ENCODE data around the gene LRRC53. TPM values are rescaled to one million over a fixed set of nuclear protein-coding genes. Genes with fewer than 3 reads are reported as not detected.

LRRC53 gene
- total and polyA plus RNA-seq, 2 of the 4 experiments (the other 2 are of a cell fraction), result not detected

DNA sequence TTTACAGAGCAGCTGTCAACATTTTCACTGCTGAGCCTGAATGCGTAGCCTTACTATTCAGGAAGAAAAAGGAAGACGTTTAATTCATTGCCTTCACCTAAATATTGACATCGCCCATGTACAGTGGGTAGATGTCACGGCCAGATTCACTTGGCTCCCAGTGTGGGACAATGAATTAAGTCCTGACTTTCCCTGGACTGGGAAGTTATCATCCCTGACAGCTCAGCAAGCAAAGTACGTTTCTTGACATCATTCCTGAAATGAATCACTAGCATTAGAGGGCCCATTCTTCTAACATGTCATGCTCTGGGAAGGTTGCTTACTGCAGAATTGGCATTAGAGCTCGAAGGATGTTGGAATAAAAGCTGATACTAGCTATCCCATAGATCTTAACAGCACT is 37.8 kb downstream of the LRRC53 start:
- Histone ChIP-seq H2BK15ac (ENCODE audit: low read depth, low read length) (no peak overlapping the region), H3K14ac (replicated peaks; ENCODE audit: low read depth, low read length) (no peak overlapping the region), H3K79me1 (ENCODE audit: low read depth in 1 of 2, low read length in 2 of 2) (no peaks in the 10 kb centered on the region), H2BK20ac (ENCODE audit: low read depth, low read length) (no peak overlapping the region), H2AK9ac (replicated peaks; ENCODE audit: low read depth, low read length, poor library complexity) (no peak overlapping the region), H3K23ac (ENCODE audit: low read depth, low read length) (no peak overlapping the region), H4K5ac (ENCODE audit: low read depth, low read length) (no peak overlapping the region), H2BK5ac (ENCODE audit: low read depth, low read length, poor library complexity, severe bottlenecking) (no peak overlapping the region), H3K27me3 (ENCODE audit: control insufficient read depth, insufficient read depth, low read length) (no peaks in the 10 kb centered on the region), H3K4me2 (ENCODE audit: low read depth, low read length) (no peak overlapping the region), H3K9me3 (ENCODE audit: control insufficient read depth, insufficient read depth, low read length) (no peaks in the 10 kb centered on the region), H4K20me1 (ENCODE audit: insufficient read depth, low read length) (no peaks in the 10 kb centered on the region), H3K9ac (ENCODE audit: low read depth, low read length) (no peak overlapping the region), H3K4me3 (ENCODE audit: insufficient read depth, low read depth, low read length) (no peak overlapping the region), H4K91ac (ENCODE audit: insufficient read depth, low read depth, low read length) (no peak overlapping the region), H3K4me1 (ENCODE audit: control insufficient read depth, insufficient read depth, low read length) (peaks cover 6% of the 10 kb centered on the region; the same call in 1 of the 2 replicates), H3K36me3 (ENCODE audit: control insufficient read depth, insufficient read depth, low read length) (no peaks in the 10 kb centered on the region), H3K9me1 (ENCODE audit: insufficient read depth, low read length) (no peaks in the 10 kb centered on the region), H2BK120ac (ENCODE audit: low read depth, low read length) (no peak overlapping the region), H2AFZ (replicated peaks; ENCODE audit: low read length, poor library complexity) (no peak overlapping the region), H3K4ac (ENCODE audit: low read depth, low read length) (no peak overlapping the region), H2AK5ac (ENCODE audit: low read depth, low read length) (no peak overlapping the region), H3K18ac (ENCODE audit: low read depth, low read length) (no peak overlapping the region), H3K27ac (ENCODE audit: insufficient read depth, low read length) (no peak overlapping the region), H4K8ac (ENCODE audit: low read depth in 2 of 2, low read length in 2 of 2) (no peak overlapping the region), H3K56ac (ENCODE audit: extremely low read depth, insufficient read depth, low read length) (no peak overlapping the region)
- dilution Hi-C loops (cut with HindIII; ENCODE audit: low sequenced_read_pairs, unreplicated experiment), result no loop called here
- DNase-seq (peak; percentile 19), ATAC-seq (ENCODE audit: low read depth) (no peak)
- in situ Hi-C loops (cut with MboI; ENCODE audit: low sequenced_read_pairs), result no loop called here
- WGBS, 2 experiments (ENCODE audit: extremely low coverage in 2 of 2, insufficient read length in 1 of 2), result 47% methylated on average over 2 of the region's 6 CpGs; no CpG with 5 or more reads in 1 of the 2 experiments
- intact Hi-C loops (cut with micrococcal nuclease), result loop anchor here (10.0 kb wide), 1 partner anchor 470 kb away; no protein-coding TSS in a partner anchor
- ChIA-PET CTCF (no interaction called here), POLR2A (ENCODE audit: unreplicated experiment) (no interaction called here)
- BruUV-seq (replicated peaks), result no TSS peak
- no peak for TF ChIP-seq SMC3 (IDR thresholded peaks at IDR 0.05; ENCODE audit: low read depth, low read length)
- TF ChIP-seq POLR2A (IDR thresholded peaks at IDR 0.05; ENCODE audit: low read depth, low read length), result no peak
- TF ChIP-seq CHD1 (IDR thresholded peaks at IDR 0.05; ENCODE audit: low read depth, low read length), result no peak
- no peak for TF ChIP-seq CEBPB (IDR thresholded peaks at IDR 0.05; ENCODE audit: low read depth, low read length)
- no peak for TF ChIP-seq FOS (IDR thresholded peaks at IDR 0.05; ENCODE audit: low read depth, low read length)
- no peak for TF ChIP-seq MXI1 (IDR thresholded peaks at IDR 0.05; ENCODE audit: borderline replicate concordance, low read depth, low read length)
- no peak for TF ChIP-seq NFE2L2 (IDR thresholded peaks at IDR 0.05; ENCODE audit: low read depth, low read length)
- TF ChIP-seq, protein P1, sequence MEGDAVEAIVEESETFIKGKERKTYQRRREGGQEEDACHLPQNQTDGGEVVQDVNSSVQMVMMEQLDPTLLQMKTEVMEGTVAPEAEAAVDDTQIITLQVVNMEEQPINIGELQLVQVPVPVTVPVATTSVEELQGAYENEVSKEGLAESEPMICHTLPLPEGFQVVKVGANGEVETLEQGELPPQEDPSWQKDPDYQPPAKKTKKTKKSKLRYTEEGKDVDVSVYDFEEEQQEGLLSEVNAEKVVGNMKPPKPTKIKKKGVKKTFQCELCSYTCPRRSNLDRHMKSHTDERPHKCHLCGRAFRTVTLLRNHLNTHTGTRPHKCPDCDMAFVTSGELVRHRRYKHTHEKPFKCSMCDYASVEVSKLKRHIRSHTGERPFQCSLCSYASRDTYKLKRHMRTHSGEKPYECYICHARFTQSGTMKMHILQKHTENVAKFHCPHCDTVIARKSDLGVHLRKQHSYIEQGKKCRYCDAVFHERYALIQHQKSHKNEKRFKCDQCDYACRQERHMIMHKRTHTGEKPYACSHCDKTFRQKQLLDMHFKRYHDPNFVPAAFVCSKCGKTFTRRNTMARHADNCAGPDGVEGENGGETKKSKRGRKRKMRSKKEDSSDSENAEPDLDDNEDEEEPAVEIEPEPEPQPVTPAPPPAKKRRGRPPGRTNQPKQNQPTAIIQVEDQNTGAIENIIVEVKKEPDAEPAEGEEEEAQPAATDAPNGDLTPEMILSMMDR (conservative IDR thresholded peaks at IDR 0.05; ENCODE audit: low read depth, low read length), result no peak
- no peak for TF ChIP-seq RCOR1 (IDR thresholded peaks at IDR 0.05; ENCODE audit: insufficient replicate concordance, low read length)
- no peak for TF ChIP-seq RFX5 (IDR thresholded peaks at IDR 0.05; ENCODE audit: low read depth, low read length)
- no peak for TF ChIP-seq RAD21 (IDR thresholded peaks at IDR 0.05; ENCODE audit: low read length)
- no peak for TF ChIP-seq MAZ (IDR thresholded peaks at IDR 0.05; ENCODE audit: borderline replicate concordance, low read depth, low read length)
- TF ChIP-seq, protein P2, sequence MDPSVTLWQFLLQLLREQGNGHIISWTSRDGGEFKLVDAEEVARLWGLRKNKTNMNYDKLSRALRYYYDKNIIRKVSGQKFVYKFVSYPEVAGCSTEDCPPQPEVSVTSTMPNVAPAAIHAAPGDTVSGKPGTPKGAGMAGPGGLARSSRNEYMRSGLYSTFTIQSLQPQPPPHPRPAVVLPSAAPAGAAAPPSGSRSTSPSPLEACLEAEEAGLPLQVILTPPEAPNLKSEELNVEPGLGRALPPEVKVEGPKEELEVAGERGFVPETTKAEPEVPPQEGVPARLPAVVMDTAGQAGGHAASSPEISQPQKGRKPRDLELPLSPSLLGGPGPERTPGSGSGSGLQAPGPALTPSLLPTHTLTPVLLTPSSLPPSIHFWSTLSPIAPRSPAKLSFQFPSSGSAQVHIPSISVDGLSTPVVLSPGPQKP (IDR thresholded peaks at IDR 0.05; ENCODE audit: borderline replicate concordance, low read depth, low read length), result no peak
- no peak for TF ChIP-seq BHLHE40 (IDR thresholded peaks at IDR 0.05; ENCODE audit: low read depth, low read length)
- TF ChIP-seq MAFK (IDR thresholded peaks at IDR 0.05; ENCODE audit: low read depth, low read length), result no peak
